Measurements from ENCODE around the gene CNTN4. TPM values are rescaled to one million over a fixed set of nuclear protein-coding genes. Genes with fewer than 3 reads are reported as not detected.

CNTN4 gene
- total and polyA plus RNA-seq, 4 donors, result 1.2 to 3.8 (median 2.6) TPM

GRCh38 chr3:2714834-2715233, 616.2 kb downstream of the CNTN4 start (continued):
- TF ChIP-seq CTCF (IDR thresholded peaks at IDR 0.05; ENCODE audit: low read depth, low read length, missing input control) (no peak), ATF3 (IDR thresholded peaks at IDR 0.05) (no peak), MAX (IDR thresholded peaks at IDR 0.05) (no peak), HNF4G (IDR thresholded peaks at IDR 0.05) (no peak)

GRCh38 chr3:2727101-2727500, 628.4 kb downstream of the CNTN4 start:
- Histone ChIP-seq H3K9me3 (ENCODE audit: control insufficient read depth in 4 of 4, low read length in 3 of 4) (no peaks in the 10 kb centered on the region), H3K27me3 (ENCODE audit: control insufficient read depth in 4 of 4, insufficient read depth in 4 of 4, low read length in 3 of 4) (no peaks in the 10 kb centered on the region), H3K36me3 (ENCODE audit: control insufficient read depth in 4 of 4, insufficient read depth in 3 of 4, low read depth in 1 of 4, low read length in 3 of 4) (no peaks in the 10 kb centered on the region), H3K4me3 (ENCODE audit: low read depth in 1 of 3, low read length in 3 of 3) (no peak overlapping the region), H3K9ac (ENCODE audit: low read depth in 1 of 2, low read length in 2 of 2) (no peak overlapping the region), H3K27ac (ENCODE audit: low read depth in 1 of 2, low read length in 2 of 2) (no peak overlapping the region), H3K4me1 (ENCODE audit: control insufficient read depth in 4 of 4, insufficient read depth in 4 of 4, low read length in 3 of 4) (no peaks in the 10 kb centered on the region)
- DNase-seq (ENCODE audit: low spot score), result no peak
- TF ChIP-seq FOXA1 (IDR thresholded peaks at IDR 0.05) (no peak), JUND (IDR thresholded peaks at IDR 0.05) (no peak), SP1 (IDR thresholded peaks at IDR 0.05) (no peak), TAF1 (conservative IDR thresholded peaks at IDR 0.05) (no peak), ZBTB33 (IDR thresholded peaks at IDR 0.05) (no peak), EGR1 (IDR thresholded peaks at IDR 0.05; ENCODE audit: low read depth in 2 of 2) (no peak), HNF4A (conservative IDR thresholded peaks at IDR 0.05) (no peak), ATF3 (IDR thresholded peaks at IDR 0.05) (no peak), MAX (IDR thresholded peaks at IDR 0.05) (no peak), HNF4G (IDR thresholded peaks at IDR 0.05) (no peak), RAD21 (IDR thresholded peaks at IDR 0.05) (no peak), CTCF (IDR thresholded peaks at IDR 0.05; ENCODE audit: low read depth, low read length, missing input control) (no peak), FOXA2 (IDR thresholded peaks at IDR 0.05) (no peak), YY1 (IDR thresholded peaks at IDR 0.05) (no peak), RXRA (IDR thresholded peaks at IDR 0.05) (no peak), NR2F2 (IDR thresholded peaks at IDR 0.05) (no peak), REST (IDR thresholded peaks at IDR 0.05) (no peak), GABPA (IDR thresholded peaks at IDR 0.05 in 1 of 2, conservative IDR thresholded peaks at IDR 0.05 in 1 of 2) (no peak)
- WGBS, result 55% methylated on average over 3 of the region's 3 CpGs

Measured in liver (tissue), 9 donors.